ENCODE measurements around the gene GZF1.

- TF ChIP-seq CTCF (IDR thresholded peaks at IDR 0.05; ENCODE audit: low read depth, low read length): no peak
- no peak for TF ChIP-seq EZH2phosphoT487 (IDR thresholded peaks at IDR 0.05; ENCODE audit: low read depth)
Observed at GRCh38 chr20:23316626-23317025, 45.4 kb upstream of the GZF1 start.
